Astrocyte (in vitro differentiated cells and primary cell): ENCODE data around the gene PDGFC. TPM values are rescaled to one million over a fixed set of nuclear protein-coding genes. Genes with fewer than 3 reads are reported as not detected.

Experiments
- DNase-seq: peaks from one replicate; pipeline ENCODE4 v3.0.0-alpha.2; 2010; ENCODE audit warnings: low read depth
- FAIRE-seq: peaks from 2 replicates; lab custom pipeline; 2011; peaks lifted over from hg19 to GRCh38; lab: Jason Lieb, UNC
- H2AFZ ChIP-seq: 2 replicates; pipeline ENCODE4 v1.6.0; 2012; ENCODE audit warnings: low read depth, low read length, inconsistent platforms
- H3K27ac ChIP-seq: 2 replicates; pipeline ENCODE4 v1.5.1; 2011; ENCODE audit warnings: low read depth, low read length, inconsistent platforms
- H3K27me3 ChIP-seq: 2 replicates; pipeline ENCODE4 v1.6.0; 2011; ENCODE audit warnings: low read length, inconsistent platforms; ENCODE audit not compliant: insufficient read depth
- H3K36me3 ChIP-seq: 2 replicates; pipeline ENCODE4 v1.5.1; 2011; ENCODE audit warnings: low read length, inconsistent platforms; ENCODE audit not compliant: insufficient read depth
- H3K4me1 ChIP-seq: 2 replicates; pipeline ENCODE4 v1.5.1; 2011; ENCODE audit warnings: low read length, inconsistent platforms; ENCODE audit not compliant: insufficient read depth
- H3K4me2 ChIP-seq: 2 replicates; pipeline ENCODE4 v1.6.0; 2012; ENCODE audit warnings: low read length, inconsistent platforms
- H3K4me3 ChIP-seq: 2 replicates; pipeline ENCODE4 v1.5.1; 2011; ENCODE audit warnings: low read depth, mild to moderate bottlenecking, low read length, inconsistent platforms; ENCODE audit not compliant: insufficient read depth
- H3K79me2 ChIP-seq: 2 replicates; pipeline ENCODE4 v1.6.0; 2012; ENCODE audit warnings: mild to moderate bottlenecking, low read length, inconsistent platforms; ENCODE audit not compliant: insufficient read depth
- H3K9ac ChIP-seq: 2 replicates; pipeline ENCODE4 v1.6.0; 2012; ENCODE audit warnings: mild to moderate bottlenecking, low read length, inconsistent platforms
- H3K9me3 ChIP-seq: 2 replicates; pipeline ENCODE4 v1.5.1; 2012; ENCODE audit warnings: low read depth, mild to moderate bottlenecking, low read length, inconsistent platforms; ENCODE audit not compliant: insufficient read depth
- H4K20me1 ChIP-seq: 2 replicates; pipeline ENCODE4 v1.6.0; 2012; ENCODE audit warnings: low read length, inconsistent platforms; ENCODE audit not compliant: insufficient read depth
- H3K27ac Mint-ChIP-seq: one replicate; pipeline ENCODE4 v1.8.0; 2021; ENCODE audit warnings: mild to moderate bottlenecking, mixed read lengths; ENCODE audit not compliant: unreplicated experiment
- H3K27me3 Mint-ChIP-seq: one replicate; pipeline ENCODE4 v1.8.0; 2021; ENCODE audit warnings: low read depth, mixed read lengths; ENCODE audit not compliant: unreplicated experiment
- H3K36me3 Mint-ChIP-seq: one replicate; pipeline ENCODE4 v1.8.0; 2021; ENCODE audit warnings: low read depth, mixed read lengths; ENCODE audit not compliant: unreplicated experiment
- H3K4me1 Mint-ChIP-seq: one replicate; pipeline ENCODE4 v1.8.0; 2021; ENCODE audit warnings: low read depth, mixed read lengths; ENCODE audit not compliant: unreplicated experiment
- H3K4me3 Mint-ChIP-seq: one replicate; pipeline ENCODE4 v1.8.0; 2021; ENCODE audit warnings: mild to moderate bottlenecking, moderate library complexity, mixed read lengths; ENCODE audit not compliant: unreplicated experiment
- H3K9me3 Mint-ChIP-seq: one replicate; pipeline ENCODE4 v1.8.0; 2021; ENCODE audit warnings: mild to moderate bottlenecking, mixed read lengths; ENCODE audit not compliant: unreplicated experiment
- EZH2 ChIP-seq: IDR thresholded peaks from 2 replicates; pipeline ENCODE4 v1.6.1; 2012; ENCODE audit warnings: mild to moderate bottlenecking, low read length, inconsistent platforms; ENCODE audit not compliant: insufficient read depth
- total RNA-seq: library from RNA; stranded (reverse); gene quantifications from 2 replicates; pipeline ENCODE4 v1.2.1, GENCODE V29; 2021
- TF ChIP-seq, protein P1 (sequence below): IDR thresholded peaks from 2 replicates; pipeline ENCODE4 v1.5.1; 2011; ENCODE audit warnings: low read depth, mild to moderate bottlenecking, inconsistent platforms, low read length, moderate library complexity; ENCODE audit not compliant: insufficient read depth

The PDGFC gene
- total RNA-seq, 1 donor from 2014 or later: 167 TPM

DNA sequence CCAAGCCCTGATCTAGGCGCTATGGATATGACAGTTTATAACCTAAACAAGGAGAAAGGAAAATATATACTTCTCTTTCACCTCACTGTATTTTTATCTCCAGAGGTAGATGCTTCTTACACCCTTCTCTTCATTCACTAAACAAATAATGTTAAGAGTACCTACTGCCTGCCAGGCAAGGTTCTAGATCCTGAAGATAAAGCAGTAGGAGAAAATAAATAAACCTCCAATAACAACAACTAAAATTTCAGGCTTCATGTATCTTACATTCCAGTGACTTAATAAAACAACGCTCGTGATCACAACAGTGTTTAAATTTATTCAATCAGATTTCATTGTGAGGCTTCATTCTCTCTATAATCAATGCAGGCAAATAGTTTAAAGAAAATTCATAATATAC, 20.7 kb downstream of the PDGFC start:
- H3K27me3 Mint-ChIP-seq: no peaks in the 10 kb centered on the region
- no peaks in the 10 kb centered on the region for H3K27me3 ChIP-seq
- peaks cover 5% of the 10 kb centered on the region for H3K36me3 Mint-ChIP-seq
- peaks cover 67% of the 10 kb centered on the region for H3K4me1 ChIP-seq
- H3K4me1 Mint-ChIP-seq: peaks cover 87% of the 10 kb centered on the region
- peak overlapping the region; percentile 94 for H3K27ac ChIP-seq
- TF ChIP-seq, protein P1, sequence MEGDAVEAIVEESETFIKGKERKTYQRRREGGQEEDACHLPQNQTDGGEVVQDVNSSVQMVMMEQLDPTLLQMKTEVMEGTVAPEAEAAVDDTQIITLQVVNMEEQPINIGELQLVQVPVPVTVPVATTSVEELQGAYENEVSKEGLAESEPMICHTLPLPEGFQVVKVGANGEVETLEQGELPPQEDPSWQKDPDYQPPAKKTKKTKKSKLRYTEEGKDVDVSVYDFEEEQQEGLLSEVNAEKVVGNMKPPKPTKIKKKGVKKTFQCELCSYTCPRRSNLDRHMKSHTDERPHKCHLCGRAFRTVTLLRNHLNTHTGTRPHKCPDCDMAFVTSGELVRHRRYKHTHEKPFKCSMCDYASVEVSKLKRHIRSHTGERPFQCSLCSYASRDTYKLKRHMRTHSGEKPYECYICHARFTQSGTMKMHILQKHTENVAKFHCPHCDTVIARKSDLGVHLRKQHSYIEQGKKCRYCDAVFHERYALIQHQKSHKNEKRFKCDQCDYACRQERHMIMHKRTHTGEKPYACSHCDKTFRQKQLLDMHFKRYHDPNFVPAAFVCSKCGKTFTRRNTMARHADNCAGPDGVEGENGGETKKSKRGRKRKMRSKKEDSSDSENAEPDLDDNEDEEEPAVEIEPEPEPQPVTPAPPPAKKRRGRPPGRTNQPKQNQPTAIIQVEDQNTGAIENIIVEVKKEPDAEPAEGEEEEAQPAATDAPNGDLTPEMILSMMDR: no peak
- no peak for TF ChIP-seq EZH2
- FAIRE-seq: no peak
- H3K27ac Mint-ChIP-seq: peak overlapping the region; percentile 72
- peaks cover 2% of the 10 kb centered on the region for H3K36me3 ChIP-seq
- H3K9me3 ChIP-seq: no peaks in the 10 kb centered on the region
- peak overlapping the region; percentile 11 for H3K4me3 Mint-ChIP-seq
- peaks cover 8% of the 10 kb centered on the region for H4K20me1 ChIP-seq
- H3K79me2 ChIP-seq: peaks cover 94% of the 10 kb centered on the region
- H3K9me3 Mint-ChIP-seq: no peaks in the 10 kb centered on the region
- H3K4me3 ChIP-seq: peak overlapping the region; percentile 5
- peak overlapping the region; percentile 9 for H3K9ac ChIP-seq
- H2AFZ ChIP-seq: no peak overlapping the region
- peak overlapping the region; percentile 48 for H3K4me2 ChIP-seq
- no peak for DNase-seq

DNA sequence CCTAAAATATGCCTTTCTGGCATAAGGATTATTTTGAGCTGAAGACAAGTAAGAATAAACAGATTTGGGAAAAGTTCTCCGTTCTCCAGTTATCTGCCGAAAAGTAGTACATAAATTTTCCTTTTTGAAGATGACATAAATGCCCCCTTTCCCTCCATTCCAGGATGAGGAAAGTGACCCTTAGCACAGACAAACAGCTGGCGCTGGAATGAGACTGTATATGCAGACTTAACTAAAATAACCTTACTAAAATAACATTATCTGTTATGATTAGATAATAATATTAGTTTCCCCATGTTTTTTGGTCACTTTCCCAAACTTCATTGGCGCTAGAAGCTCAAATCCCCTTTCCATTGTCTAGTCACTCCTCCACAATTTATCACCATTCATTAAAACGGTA, 21.5 kb downstream of the PDGFC start:
- Histone ChIP-seq H3K27me3 (no peaks in the 10 kb centered on the region), H4K20me1 (peaks cover 3% of the 10 kb centered on the region), H3K4me3 (peak overlapping the region; percentile 14), H3K9ac (peak overlapping the region; percentile 72), H2AFZ (no peak overlapping the region), H3K79me2 (peaks cover 92% of the 10 kb centered on the region), H3K27ac (peak overlapping the region; percentile 94), H3K36me3 (no peaks in the 10 kb centered on the region), H3K4me1 (peaks cover 74% of the 10 kb centered on the region), H3K9me3 (no peaks in the 10 kb centered on the region), H3K4me2 (peak overlapping the region; percentile 79)
- no peak overlapping the region for H3K4me3 Mint-ChIP-seq
- peaks cover 3% of the 10 kb centered on the region for H3K36me3 Mint-ChIP-seq
- no peak for DNase-seq
- H3K9me3 Mint-ChIP-seq: no peaks in the 10 kb centered on the region
- TF ChIP-seq, protein P1: no peak
- no peak for TF ChIP-seq EZH2
- FAIRE-seq: no peak
- H3K27ac Mint-ChIP-seq: peak overlapping the region; percentile 85
- peaks cover 90% of the 10 kb centered on the region for H3K4me1 Mint-ChIP-seq
- H3K27me3 Mint-ChIP-seq: no peaks in the 10 kb centered on the region

DNA sequence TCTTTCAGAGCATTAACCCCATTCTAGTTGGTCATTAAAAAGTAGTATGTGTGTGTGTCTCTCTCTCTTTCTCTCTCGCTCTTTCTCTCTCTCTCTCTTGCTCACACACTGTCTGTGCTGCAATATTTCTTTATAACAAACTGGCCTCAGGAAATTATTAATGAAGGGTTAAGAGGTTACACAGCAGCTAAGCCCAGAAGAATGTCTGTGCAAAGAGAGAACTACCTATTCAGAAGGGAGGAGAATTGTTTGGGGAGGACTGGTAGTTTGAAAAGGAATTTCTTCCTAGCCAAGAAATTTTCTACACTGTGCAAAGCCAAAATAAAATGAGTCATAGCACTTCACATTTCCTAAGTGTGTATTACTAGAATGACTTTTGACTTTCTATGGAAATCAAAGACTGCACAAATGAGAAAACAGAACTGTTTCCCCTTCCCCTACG, 22.2 kb downstream of the PDGFC start:
- Histone ChIP-seq H4K20me1 (no peaks in the 10 kb centered on the region), H3K27ac (peak overlapping the region; percentile 94), H3K4me3 (peak overlapping the region; percentile 14), H3K79me2 (peaks cover 92% of the 10 kb centered on the region), H2AFZ (no peak overlapping the region), H3K4me2 (peak overlapping the region; percentile 79), H3K9me3 (no peaks in the 10 kb centered on the region), H3K9ac (peak overlapping the region; percentile 72), H3K27me3 (no peaks in the 10 kb centered on the region), H3K4me1 (peaks cover 73% of the 10 kb centered on the region), H3K36me3 (no peaks in the 10 kb centered on the region)
- no peak for TF ChIP-seq EZH2
- TF ChIP-seq, protein P1: no peak
- Mint-ChIP-seq H3K27ac (peak overlapping the region; percentile 85), H3K4me3 (peak overlapping the region; percentile 58), H3K36me3 (peaks cover 3% of the 10 kb centered on the region), H3K4me1 (peaks cover 90% of the 10 kb centered on the region), H3K9me3 (no peaks in the 10 kb centered on the region), H3K27me3 (no peaks in the 10 kb centered on the region)
- peak; percentile 95 for DNase-seq
- FAIRE-seq: peak; percentile 97
